Stimulated activated CD4-positive, alpha-beta T cell treated with anti-CD3 and anti-CD28 coated beads, Interleukin-4, amount 100 ng/mL, for 24 hours (primary cell): Measurements from ENCODE around the gene PDE6A.

ENCODE experiments used
- DNase-seq: peaks from one replicate; pipeline ENCODE4 v3.0.0-alpha.2; 2020

The PDE6A gene

DNA sequence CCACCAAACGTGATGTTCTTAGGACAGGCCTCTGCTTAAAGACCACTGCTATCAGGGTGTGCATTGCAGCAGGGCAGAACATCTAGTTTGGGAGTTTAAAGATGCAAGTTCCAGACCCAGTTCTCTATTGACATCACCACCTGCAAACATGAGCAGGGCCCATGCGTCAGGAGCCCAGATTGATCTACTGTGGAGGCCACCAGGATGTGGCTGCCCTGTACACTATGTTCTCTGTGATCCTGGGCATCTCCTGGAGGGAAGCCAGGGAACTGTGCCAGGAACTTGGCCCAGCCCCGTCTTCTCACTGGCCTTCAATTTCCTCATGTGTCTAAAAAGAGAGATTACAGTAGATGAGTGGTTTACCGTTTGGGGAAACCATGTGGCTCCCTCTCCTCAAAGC is 87.1 kb downstream of the PDE6A start:
- no peak for DNase-seq

DNA sequence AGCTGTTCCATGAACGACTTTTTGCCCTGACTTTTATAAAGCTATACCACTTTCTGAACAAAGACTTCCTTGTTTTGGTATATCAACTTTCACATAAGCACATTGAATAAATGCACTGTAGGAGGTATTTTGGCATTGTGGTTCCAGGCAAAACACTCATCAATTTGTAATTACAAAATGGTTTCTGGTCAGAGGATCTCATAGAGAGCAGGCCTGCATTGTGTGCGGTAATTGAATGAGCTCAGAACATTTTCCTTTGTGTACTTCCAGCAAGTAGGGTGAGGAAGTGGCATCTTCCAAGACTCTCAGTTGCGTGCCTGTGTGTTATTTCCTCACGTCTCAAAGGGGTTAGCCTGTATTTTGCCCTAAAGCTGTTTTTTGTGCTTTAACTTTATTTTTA is 89.2 kb downstream of the PDE6A start:
- DNase-seq: no peak

DNA sequence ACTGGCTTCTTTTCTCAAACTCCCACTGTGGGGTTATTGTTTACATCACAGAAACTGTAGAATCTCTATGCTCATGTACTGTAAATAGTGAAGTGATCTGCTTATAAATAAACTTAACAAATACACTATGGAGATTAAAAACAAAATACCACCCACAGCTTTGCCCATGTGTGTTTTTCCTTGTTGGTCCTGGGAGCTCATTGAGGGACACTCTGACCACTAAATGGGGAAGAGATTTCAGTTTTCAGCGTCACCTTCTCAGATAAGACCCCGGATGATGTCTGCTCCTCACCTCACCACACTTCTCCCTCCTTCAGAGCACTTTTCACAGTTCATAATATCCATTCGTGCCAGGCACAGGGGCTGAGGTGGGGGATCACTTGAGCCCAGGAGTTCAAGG is 89.7 kb downstream of the PDE6A start:
- DNase-seq: no peak

DNA sequence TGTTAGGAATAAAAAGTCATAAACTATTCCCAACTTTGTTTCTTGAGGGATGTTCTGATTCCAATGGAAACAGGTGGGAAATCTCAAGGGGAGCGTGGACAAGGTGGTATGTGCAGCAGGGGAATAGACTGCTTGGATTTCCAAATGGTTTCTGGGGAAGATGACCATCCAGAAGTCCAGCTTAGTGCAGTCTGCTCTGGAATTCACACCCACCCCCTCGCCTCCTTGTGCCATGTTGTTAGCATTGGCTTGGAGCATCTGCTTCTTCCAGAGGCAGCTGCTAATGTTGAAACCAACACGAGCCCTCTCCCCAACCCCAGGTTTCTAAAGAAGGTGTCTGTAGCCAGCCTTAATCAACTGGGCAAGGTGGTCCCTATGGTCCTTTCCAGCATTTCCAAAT is 90.9 kb downstream of the PDE6A start:
- DNase-seq: no peak

DNA sequence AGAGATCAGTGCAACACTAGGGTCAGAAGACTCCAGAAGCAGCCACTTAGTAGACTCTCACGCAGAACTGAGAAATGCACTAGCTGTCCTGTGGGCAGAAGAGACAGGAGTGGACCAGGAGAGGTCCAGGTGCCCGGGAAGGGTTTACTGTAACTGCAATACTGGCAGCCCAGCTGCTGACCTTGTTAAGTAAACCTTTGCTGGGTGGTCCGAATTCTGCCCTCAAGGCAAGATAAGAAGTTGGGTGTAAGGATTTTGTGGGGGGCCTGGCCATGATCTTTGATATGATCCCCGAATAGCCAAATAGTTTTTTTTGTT is 91.3 kb downstream of the PDE6A start:
- DNase-seq: no peak

DNA sequence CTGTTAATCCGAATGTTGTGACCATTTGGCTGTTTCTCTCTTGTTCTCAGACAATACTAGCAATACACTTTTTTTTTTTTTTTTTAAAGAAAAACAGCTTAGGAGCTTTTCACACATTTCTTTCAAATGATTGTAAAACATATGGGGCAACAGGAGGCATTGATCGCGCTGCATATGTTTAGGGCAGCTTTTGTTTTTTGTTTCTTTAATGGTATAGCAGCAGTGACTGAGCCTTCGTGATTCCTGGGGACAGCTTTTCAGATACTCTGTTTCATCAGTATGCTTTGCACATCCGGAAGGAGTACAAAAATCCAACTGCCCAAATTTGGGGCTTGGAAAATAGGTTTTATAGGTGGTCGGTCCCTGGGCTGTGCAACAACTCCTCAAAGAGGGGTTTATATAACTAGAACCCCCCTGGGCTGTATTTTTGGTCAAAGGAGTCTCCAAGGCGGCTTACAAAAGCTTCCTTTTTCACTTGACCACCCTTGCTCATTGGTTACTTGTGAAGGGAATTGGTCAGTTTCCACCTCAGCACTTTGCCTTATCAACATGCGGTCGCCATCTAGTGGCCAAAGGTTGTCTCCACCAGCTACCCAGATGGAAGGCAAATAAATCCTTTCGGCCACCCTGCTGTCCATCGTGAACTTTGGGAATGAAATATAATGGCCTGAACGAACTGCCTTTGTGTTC is 91.8 kb downstream of the PDE6A start:
- DNase-seq: peak; percentile 30

DNA sequence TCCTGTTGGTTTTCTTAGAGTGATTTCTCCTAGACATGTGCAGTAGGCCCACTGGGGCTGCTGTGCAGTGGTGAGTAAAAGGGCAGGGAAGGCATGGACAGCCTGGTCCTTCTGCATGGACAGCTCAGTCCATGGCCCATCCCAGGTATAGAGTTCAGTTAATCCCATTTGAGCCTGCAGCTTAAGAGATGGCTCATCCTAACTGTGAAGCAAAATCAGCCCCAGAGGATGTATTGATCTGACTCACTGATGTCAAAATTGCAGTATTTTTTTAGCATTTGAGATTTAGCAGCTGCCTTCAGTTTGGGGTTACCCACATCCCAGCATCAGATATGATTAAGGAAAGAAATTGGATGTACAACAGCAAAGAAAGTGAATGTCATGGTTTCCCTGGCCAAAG is 93.4 kb downstream of the PDE6A start:
- no peak for DNase-seq

DNA sequence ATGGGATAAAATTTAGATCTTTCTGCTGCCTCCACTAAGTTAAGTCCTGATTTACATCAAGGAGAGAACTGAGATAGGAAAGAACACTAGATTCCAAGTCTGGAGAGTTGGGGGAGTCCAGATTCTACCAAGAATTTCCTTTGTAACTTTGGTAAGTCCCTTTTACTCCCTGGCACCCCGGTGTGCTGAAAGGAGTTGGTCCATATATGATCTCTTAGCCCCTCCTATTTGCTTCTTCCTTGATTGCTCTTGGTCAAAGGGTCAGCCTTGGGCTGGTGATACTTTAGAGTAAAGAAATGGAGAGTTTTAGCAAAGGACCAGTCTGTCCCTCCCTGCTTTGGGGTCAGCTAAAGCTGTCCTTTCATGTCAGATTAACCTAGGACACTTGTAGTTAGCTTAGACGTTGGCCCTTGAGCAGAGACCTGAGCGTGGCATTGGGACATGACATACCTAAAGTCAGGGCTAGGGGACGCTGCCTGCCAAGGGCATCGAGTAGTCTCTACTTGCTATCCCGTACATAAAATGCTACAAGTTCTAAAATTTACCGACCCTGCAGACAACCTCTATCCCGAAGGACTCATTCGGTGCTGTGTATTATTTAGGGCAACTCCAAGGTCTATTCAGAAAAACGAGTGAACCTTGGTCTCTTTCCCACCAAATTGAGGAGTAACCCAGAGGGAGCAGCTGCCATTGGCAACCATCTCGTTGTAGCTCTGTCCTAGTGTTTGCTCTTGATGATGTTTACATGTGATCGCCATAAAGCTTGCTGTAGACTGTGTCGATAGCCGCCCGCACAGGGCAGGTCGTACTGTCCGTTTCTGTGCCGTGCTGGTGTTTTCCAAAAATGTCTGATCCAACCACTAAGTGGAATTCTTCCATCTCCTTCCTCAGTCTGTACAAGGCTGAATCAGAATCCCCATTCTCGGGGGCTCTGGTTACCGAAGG is 94.4 kb downstream of the PDE6A start:
- no peak for DNase-seq

DNA sequence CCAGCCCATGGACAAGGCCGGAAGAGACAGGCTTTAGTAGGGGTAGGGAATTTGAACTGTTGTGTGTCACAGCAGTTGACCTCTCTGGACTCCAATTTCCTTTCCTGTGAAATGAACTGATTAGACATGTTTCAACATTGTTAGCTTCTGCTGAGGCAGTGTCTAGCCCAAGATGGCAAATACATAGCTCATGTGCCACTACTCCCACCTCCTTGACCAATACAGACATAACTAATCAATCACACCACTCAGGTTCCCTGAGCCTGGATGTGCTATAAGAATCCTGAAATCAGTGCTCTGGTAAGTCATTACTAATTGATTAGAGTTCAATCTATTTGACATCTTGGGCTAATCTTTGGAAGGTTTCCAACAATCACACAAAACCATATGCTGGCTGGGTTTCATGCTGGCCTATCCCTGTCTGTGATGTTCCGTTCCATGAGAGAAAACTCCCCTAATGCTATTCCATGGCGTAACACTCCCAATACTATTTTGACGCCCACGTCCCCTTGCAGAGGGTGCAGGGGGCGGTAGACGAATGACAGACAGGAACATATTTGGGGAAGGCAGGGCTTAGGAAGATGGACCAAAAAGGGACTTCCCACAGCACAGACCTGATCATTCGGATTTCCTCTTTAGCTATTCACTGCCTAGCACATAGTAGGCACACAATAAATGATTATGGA is 95.2 kb downstream of the PDE6A start:
- DNase-seq: no peak

DNA sequence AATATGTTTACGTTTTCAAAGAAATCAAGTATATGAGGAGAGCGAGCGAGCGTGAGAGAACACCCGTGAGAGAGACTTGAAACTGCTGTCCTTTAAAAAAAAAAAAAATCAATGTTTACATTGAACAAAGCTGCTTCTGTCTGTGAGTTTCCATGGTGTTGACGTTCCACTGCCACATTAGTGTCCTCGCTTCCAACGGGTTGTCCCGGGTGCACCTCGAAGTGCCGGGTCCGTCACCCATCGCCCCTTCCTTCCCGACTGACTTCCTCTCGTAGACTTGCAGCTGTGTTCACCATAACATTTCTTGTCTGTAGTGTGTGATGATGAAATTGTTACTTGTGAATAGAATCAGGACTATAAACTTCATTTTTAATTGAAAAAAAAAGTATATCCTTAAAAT is 97.0 kb downstream of the PDE6A start:
- DNase-seq: no peak

DNA sequence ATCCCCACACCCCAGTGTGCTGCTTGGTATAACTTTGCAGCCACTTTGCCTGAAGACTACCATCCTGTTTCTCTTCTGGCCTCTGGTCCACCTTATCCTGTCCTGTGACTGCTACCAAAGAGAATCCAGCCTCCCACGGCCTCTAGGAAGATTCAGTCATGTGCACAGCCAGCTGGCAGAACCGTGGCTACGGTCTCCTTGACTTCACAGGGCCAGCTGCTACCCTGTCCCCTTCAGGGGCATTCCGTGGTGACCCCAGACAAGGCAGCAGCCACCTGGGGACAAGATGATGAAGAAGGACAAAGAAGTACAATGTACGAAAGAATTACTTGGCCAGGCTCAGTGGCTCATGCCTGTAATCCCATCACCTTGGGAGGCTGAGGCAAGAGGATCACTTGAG is 98.6 kb downstream of the PDE6A start:
- no peak for DNase-seq

DNA sequence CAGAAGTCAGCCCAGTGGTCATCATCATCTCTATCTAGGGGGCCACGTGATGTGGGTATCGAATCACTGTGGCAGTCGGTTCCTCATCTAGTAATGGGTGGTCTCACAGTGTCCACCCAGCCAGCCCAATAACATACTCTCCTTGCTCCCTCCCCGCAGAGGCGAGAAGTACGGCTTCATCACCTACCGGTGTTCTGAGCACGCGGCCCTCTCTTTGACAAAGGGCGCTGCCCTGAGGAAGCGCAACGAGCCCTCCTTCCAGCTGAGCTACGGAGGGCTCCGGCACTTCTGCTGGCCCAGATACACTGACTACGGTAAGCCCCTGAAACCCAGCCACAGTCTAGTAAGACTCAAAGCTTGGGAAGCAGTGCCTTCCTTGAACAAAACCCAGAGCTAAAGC is 99.0 kb downstream of the PDE6A start:
- no peak for DNase-seq

DNA sequence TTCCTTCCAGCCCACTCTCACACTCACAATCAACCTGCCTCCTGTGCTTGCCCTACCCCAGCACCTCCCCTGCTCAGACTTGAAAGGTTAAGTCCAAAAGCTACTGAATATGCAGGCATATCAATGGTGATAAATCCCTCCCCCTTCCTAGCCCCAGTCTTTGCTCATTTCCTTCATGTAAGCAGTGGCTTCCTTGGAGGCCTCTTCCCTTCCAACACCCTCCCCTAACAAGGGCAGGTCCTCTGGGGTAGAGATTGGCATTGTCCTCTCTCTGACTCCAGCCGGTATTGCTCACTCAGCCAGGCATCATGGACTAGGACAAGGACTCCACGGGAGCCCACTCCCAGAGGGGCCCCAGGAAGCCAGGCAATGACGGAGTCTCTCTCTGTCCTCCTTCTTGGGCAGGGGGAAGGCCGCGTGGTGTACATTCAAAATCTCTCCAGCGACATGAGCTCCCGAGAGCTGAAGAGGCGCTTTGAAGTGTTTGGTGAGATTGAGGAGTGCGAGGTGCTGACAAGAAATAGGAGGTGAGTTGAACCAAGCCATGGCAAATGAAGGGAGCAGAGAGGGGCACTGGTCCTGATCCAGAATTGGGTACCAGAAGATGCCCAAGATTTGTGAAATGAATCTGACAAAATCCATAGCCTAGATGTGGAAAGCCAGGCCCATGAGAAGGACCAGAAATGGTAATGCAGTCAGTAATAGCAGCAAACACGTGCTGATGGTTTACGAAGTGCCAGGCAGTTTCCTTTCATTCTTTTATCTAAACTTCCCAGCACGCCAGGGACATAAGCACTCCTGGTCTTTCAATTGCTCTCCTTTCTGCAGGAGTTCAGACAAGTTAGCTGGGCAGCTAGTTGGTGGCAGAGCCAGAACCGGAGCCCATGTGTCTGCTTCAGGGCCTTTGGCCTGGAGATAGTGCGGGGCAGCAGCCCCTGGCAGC is 102.5 kb downstream of the PDE6A start:
- no peak for DNase-seq

DNA sequence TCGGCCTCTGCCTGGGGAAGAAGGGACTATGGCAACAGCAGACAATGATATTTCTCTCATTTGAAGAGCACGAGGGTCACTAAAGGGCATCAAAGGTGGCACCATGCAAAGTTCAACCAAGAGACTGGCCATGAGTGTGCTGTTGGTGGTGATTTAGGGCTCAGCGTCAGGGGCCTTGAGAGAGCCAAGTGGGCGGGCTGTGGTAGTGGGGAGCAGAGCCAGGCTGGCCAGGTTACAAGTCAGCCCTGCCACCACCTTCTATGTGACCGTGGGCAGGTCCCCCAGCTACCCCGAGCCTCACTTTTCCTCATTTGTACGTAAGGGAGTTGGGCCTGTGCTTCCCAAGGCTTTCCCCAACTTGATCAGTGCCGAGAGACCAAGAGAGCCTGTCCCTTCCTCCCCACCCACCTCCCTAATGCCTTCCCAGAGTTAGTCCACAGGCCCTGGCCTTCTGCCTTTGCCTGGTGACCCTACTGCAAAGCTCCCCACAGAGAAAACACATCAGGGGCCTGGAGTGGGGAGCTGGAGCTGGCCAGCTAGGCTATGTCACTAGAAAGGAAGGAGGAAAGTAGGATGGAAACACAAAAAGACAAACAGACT is 104.3 kb downstream of the PDE6A start:
- no peak for DNase-seq

DNA sequence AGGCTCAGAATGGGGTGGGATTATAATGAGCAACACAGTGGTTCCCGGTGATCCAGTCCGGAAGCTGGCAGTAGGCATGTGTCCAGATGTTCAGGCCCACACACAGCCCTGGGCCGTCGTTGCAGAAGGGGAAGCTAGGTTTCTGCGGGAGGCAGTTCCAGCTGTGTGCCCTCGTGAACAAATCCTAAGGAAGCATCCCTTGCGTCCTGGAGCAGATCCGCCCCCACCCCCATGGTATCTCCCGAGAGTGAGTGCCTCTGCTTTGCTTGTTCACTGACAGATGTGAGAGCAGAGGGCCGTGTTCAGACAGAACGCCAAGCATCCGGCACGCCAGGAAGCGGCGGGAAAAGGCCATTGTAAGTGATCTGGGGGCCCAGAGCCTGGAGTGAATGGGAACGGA is 104.8 kb downstream of the PDE6A start:
- no peak for DNase-seq

DNA sequence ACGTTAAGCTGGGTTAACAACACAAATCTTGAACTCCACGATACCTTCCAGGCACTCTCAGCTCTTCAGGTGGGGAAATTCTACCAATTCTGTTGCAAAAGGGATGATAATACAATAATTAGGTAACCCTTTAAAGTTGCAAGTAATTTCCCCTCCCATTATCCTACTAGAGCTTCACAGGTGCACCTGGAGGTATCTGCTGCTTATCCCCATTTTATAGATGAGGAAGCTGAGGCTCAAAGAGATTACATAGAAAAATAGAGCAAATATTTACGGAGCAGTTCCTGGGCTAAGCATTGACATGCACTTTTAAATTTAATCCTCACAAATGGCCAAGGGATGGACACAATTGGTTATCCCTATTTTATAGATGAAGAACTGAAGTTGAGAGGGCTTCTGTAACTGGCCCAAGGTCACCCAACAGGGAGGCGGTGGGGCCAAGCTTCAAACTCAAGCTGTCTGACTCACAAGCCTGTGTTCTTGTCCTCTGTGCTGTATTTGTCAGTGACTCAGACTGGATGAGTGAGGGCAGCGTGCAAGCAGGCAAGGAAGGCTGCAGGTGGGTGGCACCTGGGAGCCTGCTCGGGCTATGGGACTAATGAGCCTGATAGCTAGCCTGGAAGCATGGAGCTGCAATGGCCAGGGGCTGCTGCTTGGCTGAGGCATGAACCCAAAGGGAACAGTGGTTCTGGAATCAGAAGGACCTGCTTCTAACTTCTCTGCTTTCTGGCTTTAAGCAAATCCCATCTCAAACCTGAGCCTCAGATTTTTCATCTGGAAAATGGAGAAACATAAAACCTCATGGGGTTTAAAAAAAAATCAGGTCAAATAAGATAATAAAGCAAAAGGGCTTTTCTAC is 105.5 kb downstream of the PDE6A start:
- DNase-seq: no peak

DNA sequence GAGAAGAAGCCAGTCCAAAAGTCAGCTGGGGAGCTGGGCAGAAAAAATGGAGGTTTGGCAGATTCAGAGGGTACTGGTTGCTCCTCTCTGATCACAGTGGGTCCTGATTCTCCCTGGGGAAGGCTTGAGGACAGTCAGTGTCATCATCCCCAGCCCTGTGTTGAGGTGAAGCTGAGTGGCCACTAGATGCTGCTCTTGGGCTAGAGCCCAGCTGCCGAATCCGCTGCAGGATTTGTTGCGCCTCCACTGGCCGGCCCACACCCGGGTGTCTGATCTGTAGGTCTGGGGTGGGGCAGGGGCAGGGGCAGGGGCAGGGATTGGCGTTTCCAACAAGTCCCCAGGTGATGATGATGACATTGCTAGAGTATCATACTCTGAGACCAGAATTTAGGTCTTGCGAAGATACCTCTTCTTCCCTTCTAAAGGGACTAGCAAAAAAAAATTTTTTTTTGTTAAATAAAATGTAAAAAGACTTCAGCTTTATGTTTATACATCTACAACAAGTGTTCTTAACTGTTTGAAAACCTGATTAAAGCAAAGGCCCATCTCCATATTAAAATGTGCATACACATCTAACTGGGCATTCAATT is 106.8 kb downstream of the PDE6A start:
- DNase-seq: no peak

DNA sequence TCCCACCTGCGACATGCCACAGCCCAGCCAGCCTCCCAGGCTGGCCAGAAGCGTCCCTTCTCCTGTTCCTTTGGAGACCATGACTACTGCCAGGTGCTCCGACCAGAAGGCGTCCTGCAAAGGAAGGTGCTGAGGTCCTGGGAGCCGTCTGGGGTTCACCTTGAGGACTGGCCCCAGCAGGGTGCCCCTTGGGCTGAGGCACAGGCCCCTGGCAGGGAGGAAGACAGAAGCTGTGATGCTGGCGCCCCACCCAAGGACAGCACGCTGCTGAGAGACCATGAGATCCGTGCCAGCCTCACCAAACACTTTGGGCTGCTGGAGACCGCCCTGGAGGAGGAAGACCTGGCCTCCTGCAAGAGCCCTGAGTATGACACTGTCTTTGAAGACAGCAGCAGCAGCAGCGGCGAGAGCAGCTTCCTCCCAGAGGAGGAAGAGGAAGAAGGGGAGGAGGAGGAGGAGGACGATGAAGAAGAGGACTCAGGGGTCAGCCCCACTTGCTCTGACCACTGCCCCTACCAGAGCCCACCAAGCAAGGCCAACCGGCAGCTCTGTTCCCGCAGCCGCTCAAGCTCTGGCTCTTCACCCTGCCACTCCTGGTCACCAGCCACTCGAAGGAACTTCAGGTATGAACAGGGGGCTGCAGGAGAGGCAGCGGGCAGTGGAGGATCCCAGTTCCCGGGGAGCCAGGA is 108.0 kb downstream of the PDE6A start:
- no peak for DNase-seq

DNA sequence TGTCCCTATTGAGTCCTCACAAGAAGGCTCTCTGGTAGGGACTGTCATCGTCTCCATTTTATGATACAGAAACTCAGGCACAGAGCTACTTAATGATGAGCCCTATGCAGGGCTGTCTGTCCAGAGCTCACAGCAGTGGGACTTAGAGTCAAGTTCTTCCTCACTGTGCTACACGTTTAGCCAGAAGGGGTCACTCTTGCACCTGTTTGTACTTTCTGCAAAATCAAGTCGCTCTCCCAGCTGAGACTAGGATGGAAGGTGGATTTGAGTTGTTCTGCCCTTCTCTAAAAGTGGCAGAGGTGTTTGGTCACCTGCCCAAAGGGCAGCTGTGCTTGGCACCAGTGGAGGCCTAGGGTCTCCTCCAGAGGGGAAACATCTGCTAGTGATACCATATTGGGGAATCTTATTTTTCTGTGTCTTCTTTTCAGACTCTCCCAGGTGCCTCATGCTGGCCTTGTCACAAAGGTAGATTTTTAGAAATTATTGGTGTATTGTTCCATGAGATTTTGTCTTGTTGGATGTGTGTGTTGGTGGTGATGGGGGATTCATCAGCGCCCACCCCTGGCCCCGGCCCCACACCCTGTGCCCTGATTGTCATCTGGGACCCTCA is 110.2 kb downstream of the PDE6A start:
- peak; percentile 59 for DNase-seq
